ENCODE results near the gene TGFB1.

TGFB1 gene

DNA sequence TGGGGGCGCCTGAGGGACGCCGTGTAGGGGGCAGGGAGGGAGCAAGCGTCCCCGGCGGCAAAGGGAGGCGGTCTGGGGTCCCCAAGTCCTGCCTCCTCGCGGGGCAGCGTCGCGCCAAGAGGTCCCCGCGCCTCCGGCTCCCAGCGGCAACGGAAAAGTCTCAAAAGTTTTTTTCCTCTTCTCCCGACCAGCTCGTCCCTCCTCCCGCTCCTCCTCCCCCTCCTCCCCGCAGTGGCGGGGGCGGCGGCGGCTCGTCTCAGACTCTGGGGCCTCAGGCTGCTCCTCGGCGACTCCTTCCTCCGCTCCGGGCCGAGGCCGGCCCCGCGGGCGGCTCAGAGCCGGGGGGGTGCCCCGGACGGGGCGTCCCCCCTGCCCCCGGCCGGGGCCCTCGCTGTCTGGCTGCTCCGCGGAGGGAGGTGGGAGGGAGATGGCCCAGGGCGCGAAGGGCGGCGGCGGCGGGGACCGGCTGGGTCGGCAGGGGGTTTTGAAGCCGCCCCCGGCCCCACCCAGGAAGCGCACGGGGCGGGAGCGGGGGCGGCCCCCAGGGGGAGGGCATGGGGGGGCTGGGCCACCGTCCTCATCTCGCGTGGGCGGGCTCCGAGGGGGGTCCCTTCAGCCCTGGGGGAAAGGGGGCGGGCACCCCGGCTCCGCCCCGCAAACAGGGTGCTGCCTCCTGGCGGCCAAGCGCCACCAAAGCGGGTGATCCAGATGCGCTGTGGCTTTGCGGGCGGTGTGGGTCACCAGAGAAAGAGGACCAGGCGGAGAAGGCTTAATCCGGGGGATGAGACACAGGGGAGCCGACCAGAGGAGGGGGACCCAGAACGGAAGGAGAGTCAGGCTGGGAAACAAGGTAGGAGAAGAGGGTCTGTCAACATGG is at the start of gene TGFB1:
TSS of gene TGFB1 (minus strand) at position 457 of the 877 bp plus-strand sequence. CDS start 878 bp downstream, outside the sequence.
- H3K27me3 ChIP-seq (ENCODE audit: control insufficient read depth in 1 of 2, insufficient read depth in 2 of 2, low read length in 2 of 2) = peaks cover 4 to 25% of the 10 kb centered on the region in 2 donors
- H3K9ac ChIP-seq (ENCODE audit: low read depth in 1 of 2, low read length in 2 of 2) = peak within 1 kb of the TSS; percentile 70 to 74
- no peaks in the 10 kb centered on the region for H3K36me3 ChIP-seq (ENCODE audit: control insufficient read depth in 1 of 2, insufficient read depth in 2 of 2, low read length in 2 of 2)
- peak within 1 kb of the TSS; percentile 69 to 84 for H3K4me3 ChIP-seq (ENCODE audit: low read depth in 1 of 2, low read length in 2 of 2)
- peaks cover 7 to 47% of the 10 kb centered on the region in 2 donors for H3K4me1 ChIP-seq (ENCODE audit: control insufficient read depth in 1 of 2, insufficient read depth in 2 of 2, low read length in 2 of 2)
- peak within 1 kb of the TSS; percentile 67 for H3K27ac ChIP-seq (ENCODE audit: low read depth, low read length)
- no peaks in the 10 kb centered on the region for H3K9me3 ChIP-seq (ENCODE audit: control insufficient read depth in 1 of 2, low read length in 2 of 2)

DNA sequence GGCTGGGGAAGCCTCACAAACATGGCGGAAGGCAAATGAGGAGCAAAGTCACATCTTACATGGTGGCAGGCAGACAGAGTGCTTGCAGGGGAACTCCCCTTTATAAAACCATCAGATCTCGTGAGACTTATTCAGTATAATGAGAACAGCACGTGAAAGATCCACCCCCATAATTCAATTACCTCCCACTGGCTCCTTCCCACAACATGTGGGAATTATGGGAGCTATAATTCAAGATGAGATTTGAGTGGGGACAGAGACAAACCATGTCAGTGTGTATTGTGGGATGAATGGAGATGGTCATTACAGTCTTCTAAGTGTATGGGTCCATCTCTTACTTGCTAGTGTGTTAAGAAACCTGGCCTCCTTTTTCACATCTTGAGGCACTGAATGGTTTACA is 48.3 kb upstream of the TGFB1 start:
- Histone ChIP-seq H3K9me3 (ENCODE audit: control insufficient read depth in 1 of 2, low read length in 2 of 2) (no peaks in the 10 kb centered on the region), H3K4me1 (ENCODE audit: control insufficient read depth in 1 of 2, insufficient read depth in 2 of 2, low read length in 2 of 2) (peaks cover 11 to 21% of the 10 kb centered on the region in 2 donors), H3K27ac (ENCODE audit: low read depth, low read length) (no peak overlapping the region), H3K27me3 (ENCODE audit: control insufficient read depth in 1 of 2, insufficient read depth in 2 of 2, low read length in 2 of 2) (no peaks in the 10 kb centered on the region), H3K36me3 (ENCODE audit: control insufficient read depth in 1 of 2, insufficient read depth in 2 of 2, low read length in 2 of 2) (peaks cover 3 to 10% of the 10 kb centered on the region in 2 donors), H3K4me3 (ENCODE audit: low read depth in 1 of 2, low read length in 2 of 2) (no peak overlapping the region), H3K9ac (ENCODE audit: low read depth in 1 of 2, low read length in 2 of 2) (no peak overlapping the region)

- Histone ChIP-seq H3K4me3 (ENCODE audit: low read depth in 1 of 2, low read length in 2 of 2) (no peak overlapping the region), H3K27ac (ENCODE audit: low read depth, low read length) (no peak overlapping the region), H3K36me3 (ENCODE audit: control insufficient read depth in 1 of 2, insufficient read depth in 2 of 2, low read length in 2 of 2) (peaks cover 3 to 10% of the 10 kb centered on the region in 2 donors), H3K4me1 (ENCODE audit: control insufficient read depth in 1 of 2, insufficient read depth in 2 of 2, low read length in 2 of 2) (peaks cover 12 to 25% of the 10 kb centered on the region in 2 donors), H3K9me3 (ENCODE audit: control insufficient read depth in 1 of 2, low read length in 2 of 2) (no peaks in the 10 kb centered on the region), H3K9ac (ENCODE audit: low read depth in 1 of 2, low read length in 2 of 2) (no peak overlapping the region), H3K27me3 (ENCODE audit: control insufficient read depth in 1 of 2, insufficient read depth in 2 of 2, low read length in 2 of 2) (no peaks in the 10 kb centered on the region)
Observed at GRCh38 chr19:41401483-41401882, 47.8 kb upstream of the TGFB1 start.

GRCh38 chr19:41399525-41399924 is 45.8 kb upstream of the TGFB1 start:
- Histone ChIP-seq H3K27ac (ENCODE audit: low read depth, low read length) (no peak overlapping the region), H3K27me3 (ENCODE audit: control insufficient read depth in 1 of 2, insufficient read depth in 2 of 2, low read length in 2 of 2) (no peaks in the 10 kb centered on the region), H3K36me3 (ENCODE audit: control insufficient read depth in 1 of 2, insufficient read depth in 2 of 2, low read length in 2 of 2) (peaks cover 3 to 8% of the 10 kb centered on the region in 2 donors), H3K9me3 (ENCODE audit: control insufficient read depth in 1 of 2, low read length in 2 of 2) (no peaks in the 10 kb centered on the region), H3K9ac (ENCODE audit: low read depth in 1 of 2, low read length in 2 of 2) (no peak overlapping the region), H3K4me3 (ENCODE audit: low read depth in 1 of 2, low read length in 2 of 2) (no peak overlapping the region), H3K4me1 (ENCODE audit: control insufficient read depth in 1 of 2, insufficient read depth in 2 of 2, low read length in 2 of 2) (peaks cover 15 to 35% of the 10 kb centered on the region in 2 donors)

DNA sequence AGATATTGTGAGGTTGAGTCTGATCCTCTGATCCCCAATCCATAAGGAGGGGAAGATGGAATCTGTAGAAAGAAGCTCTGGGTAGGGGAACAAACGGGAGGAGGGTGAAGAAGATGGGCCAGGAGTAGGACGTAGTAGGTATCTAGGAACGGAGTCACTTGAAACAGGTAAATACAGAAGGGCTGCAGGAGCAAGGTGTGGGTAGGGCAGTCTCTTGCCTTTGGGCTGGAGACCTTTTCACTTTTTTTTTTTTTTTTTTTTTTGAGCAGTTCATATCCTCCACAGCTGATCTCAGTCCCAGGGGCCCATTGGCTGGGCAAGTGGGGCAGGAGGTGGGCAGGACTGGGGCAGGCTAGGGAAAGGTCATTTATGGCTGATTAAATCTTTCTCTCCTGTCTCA is 45.4 kb upstream of the TGFB1 start:
- Histone ChIP-seq H3K27ac (ENCODE audit: low read depth, low read length) (no peak overlapping the region), H3K27me3 (ENCODE audit: control insufficient read depth in 1 of 2, insufficient read depth in 2 of 2, low read length in 2 of 2) (no peaks in the 10 kb centered on the region), H3K36me3 (ENCODE audit: control insufficient read depth in 1 of 2, insufficient read depth in 2 of 2, low read length in 2 of 2) (peaks cover 3 to 8% of the 10 kb centered on the region in 2 donors), H3K4me3 (ENCODE audit: low read depth in 1 of 2, low read length in 2 of 2) (peak overlapping the region; percentile 95 to 99), H3K9me3 (ENCODE audit: control insufficient read depth in 1 of 2, low read length in 2 of 2) (no peaks in the 10 kb centered on the region), H3K4me1 (ENCODE audit: control insufficient read depth in 1 of 2, insufficient read depth in 2 of 2, low read length in 2 of 2) (peaks cover 15 to 35% of the 10 kb centered on the region in 2 donors), H3K9ac (ENCODE audit: low read depth in 1 of 2, low read length in 2 of 2) (peak overlapping the region in 1 of 2 donors; percentile 89)

DNA sequence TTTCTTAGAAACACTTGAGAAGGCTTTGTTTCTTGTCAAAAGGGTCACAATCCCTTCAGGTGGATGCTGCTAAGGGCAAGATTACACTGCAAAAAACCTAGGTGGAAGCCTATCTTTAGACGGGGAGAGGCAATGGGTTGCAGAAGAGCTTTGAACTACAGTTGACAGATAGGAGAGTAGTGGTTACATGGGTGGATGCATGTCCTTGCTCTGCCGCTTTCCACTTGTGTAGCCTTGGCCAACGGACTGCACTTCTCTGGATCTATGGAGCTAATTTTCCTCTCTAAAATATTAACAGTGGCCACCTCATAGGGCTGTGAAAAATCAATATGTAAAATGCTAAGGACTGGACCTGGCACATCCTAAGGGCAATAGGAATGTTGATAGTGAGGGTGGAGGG is 44.9 kb upstream of the TGFB1 start:
- Histone ChIP-seq H3K4me1 (ENCODE audit: control insufficient read depth in 1 of 2, insufficient read depth in 2 of 2, low read length in 2 of 2) (peaks cover 15 to 35% of the 10 kb centered on the region in 2 donors), H3K9me3 (ENCODE audit: control insufficient read depth in 1 of 2, low read length in 2 of 2) (no peaks in the 10 kb centered on the region), H3K27ac (ENCODE audit: low read depth, low read length) (no peak overlapping the region), H3K4me3 (ENCODE audit: low read depth in 1 of 2, low read length in 2 of 2) (peak overlapping the region; percentile 95 to 99), H3K36me3 (ENCODE audit: control insufficient read depth in 1 of 2, insufficient read depth in 2 of 2, low read length in 2 of 2) (peaks cover 3 to 8% of the 10 kb centered on the region in 2 donors), H3K9ac (ENCODE audit: low read depth in 1 of 2, low read length in 2 of 2) (peak overlapping the region; percentile 89 to 95), H3K27me3 (ENCODE audit: control insufficient read depth in 1 of 2, insufficient read depth in 2 of 2, low read length in 2 of 2) (no peaks in the 10 kb centered on the region)

GRCh38 chr19:41398050-41398418 is 44.3 kb upstream of the TGFB1 start:
- Histone ChIP-seq H3K4me3 (ENCODE audit: low read depth in 1 of 2, low read length in 2 of 2) (peak overlapping the region; percentile 95 to 99), H3K27ac (ENCODE audit: low read depth, low read length) (peak overlapping the region; percentile 74), H3K4me1 (ENCODE audit: control insufficient read depth in 1 of 2, insufficient read depth in 2 of 2, low read length in 2 of 2) (peaks cover 15 to 31% of the 10 kb centered on the region in 2 donors), H3K9ac (ENCODE audit: low read depth in 1 of 2, low read length in 2 of 2) (peak overlapping the region; percentile 89 to 95), H3K9me3 (ENCODE audit: control insufficient read depth in 1 of 2, low read length in 2 of 2) (no peaks in the 10 kb centered on the region), H3K36me3 (ENCODE audit: control insufficient read depth in 1 of 2, insufficient read depth in 2 of 2, low read length in 2 of 2) (peaks cover 0 to 7% of the 10 kb centered on the region in 2 donors), H3K27me3 (ENCODE audit: control insufficient read depth in 1 of 2, insufficient read depth in 2 of 2, low read length in 2 of 2) (no peaks in the 10 kb centered on the region)

GRCh38 chr19:41397086-41398049 is 43.6 kb upstream of the TGFB1 start, which contains the start of the genes BCKDHA and EXOSC5:
TSS of gene BCKDHA (plus strand) at chr19:41397818. CDS start at chr19:41397828, 10 bp downstream.
TSS of gene EXOSC5 (minus strand) at chr19:41397359. CDS start at chr19:41397328, 31 bp downstream.
- peaks cover 15 to 28% of the 10 kb centered on the region in 2 donors for H3K4me1 ChIP-seq (ENCODE audit: control insufficient read depth in 1 of 2, insufficient read depth in 2 of 2, low read length in 2 of 2)
- H3K9me3 ChIP-seq (ENCODE audit: control insufficient read depth in 1 of 2, low read length in 2 of 2) = no peaks in the 10 kb centered on the region
- H3K4me3 ChIP-seq (ENCODE audit: low read depth in 1 of 2, low read length in 2 of 2) = peak within 1 kb of the TSS; percentile 95 to 99
- peak within 1 kb of the TSS; percentile 74 for H3K27ac ChIP-seq (ENCODE audit: low read depth, low read length)
- peak within 1 kb of the TSS; percentile 89 to 95 for H3K9ac ChIP-seq (ENCODE audit: low read depth in 1 of 2, low read length in 2 of 2)
- H3K36me3 ChIP-seq (ENCODE audit: control insufficient read depth in 1 of 2, insufficient read depth in 2 of 2, low read length in 2 of 2) = peaks cover 0 to 3% of the 10 kb centered on the region in 2 donors
- no peaks in the 10 kb centered on the region for H3K27me3 ChIP-seq (ENCODE audit: control insufficient read depth in 1 of 2, insufficient read depth in 2 of 2, low read length in 2 of 2)

DNA sequence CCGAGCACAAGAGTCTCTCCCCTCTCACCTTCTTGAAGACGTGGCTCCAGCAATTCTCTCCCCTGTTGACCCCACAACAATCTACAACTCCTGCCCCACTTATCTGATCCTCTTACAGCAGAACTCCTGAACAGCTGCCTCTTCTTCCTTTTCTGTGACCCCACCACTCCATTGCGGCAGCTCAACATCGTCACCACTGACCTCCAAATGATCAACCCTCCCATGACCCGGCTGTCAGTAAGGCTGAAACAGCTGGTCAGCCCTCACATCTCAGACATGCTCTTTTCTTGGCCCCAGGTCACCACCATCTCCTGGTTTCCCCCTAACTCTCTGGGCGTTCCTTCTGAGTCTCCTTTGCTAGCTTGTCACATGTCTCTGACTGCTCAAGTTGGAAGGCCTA is 41.6 kb upstream of the TGFB1 start:
- Histone ChIP-seq H3K9me3 (ENCODE audit: control insufficient read depth in 1 of 2, low read length in 2 of 2) (no peaks in the 10 kb centered on the region), H3K4me3 (ENCODE audit: low read depth in 1 of 2, low read length in 2 of 2) (no peak overlapping the region), H3K27me3 (ENCODE audit: control insufficient read depth in 1 of 2, insufficient read depth in 2 of 2, low read length in 2 of 2) (no peaks in the 10 kb centered on the region), H3K9ac (ENCODE audit: low read depth in 1 of 2, low read length in 2 of 2) (no peak overlapping the region), H3K4me1 (ENCODE audit: control insufficient read depth in 1 of 2, insufficient read depth in 2 of 2, low read length in 2 of 2) (peaks cover 15 to 28% of the 10 kb centered on the region in 2 donors), H3K36me3 (ENCODE audit: control insufficient read depth in 1 of 2, insufficient read depth in 2 of 2, low read length in 2 of 2) (peaks cover 5 to 17% of the 10 kb centered on the region in 2 donors), H3K27ac (ENCODE audit: low read depth, low read length) (no peak overlapping the region)
